Measurements from ENCODE around the gene GGA1. TPM values are rescaled to one million over a fixed set of nuclear protein-coding genes. Genes with fewer than 3 reads are reported as not detected.
A peak's percentile ranks its signal among the peaks of the same experiment; 100 is the strongest.

The GGA1 gene
- total RNA-seq, 1 donor from 2014 or later: 132 TPM

GRCh38 chr22:37663521-37664140, 55.0 kb downstream of the GGA1 start:
- Mint-ChIP-seq H3K4me3 (ENCODE audit: low read depth) (no peak overlapping the region), H3K27me3 (no peaks in the 10 kb centered on the region), H3K9me3 (ENCODE audit: low read depth) (no peaks in the 10 kb centered on the region), H3K4me1 (ENCODE audit: low read depth) (peaks cover 20% of the 10 kb centered on the region), H3K27ac (peak overlapping the region; percentile 49), H3K36me3 (ENCODE audit: insufficient read depth) (peaks cover 5% of the 10 kb centered on the region)
- no peak for TF ChIP-seq CTCF (IDR thresholded peaks at IDR 0.05; ENCODE audit: unreplicated experiment)
- no peak for DNase-seq (ENCODE audit: low spot score, unreplicated experiment)

GRCh38 chr22:37664249-37665101, 55.8 kb downstream of the GGA1 start:
- Mint-ChIP-seq H3K27ac (no peak overlapping the region), H3K4me3 (ENCODE audit: low read depth) (no peak overlapping the region), H3K36me3 (ENCODE audit: insufficient read depth) (peaks cover 5% of the 10 kb centered on the region), H3K27me3 (no peaks in the 10 kb centered on the region), H3K4me1 (ENCODE audit: low read depth) (peaks cover 18% of the 10 kb centered on the region), H3K9me3 (ENCODE audit: low read depth) (no peaks in the 10 kb centered on the region)
- no peak for TF ChIP-seq CTCF (IDR thresholded peaks at IDR 0.05; ENCODE audit: unreplicated experiment)
- no peak for DNase-seq (ENCODE audit: low spot score, unreplicated experiment)

- Mint-ChIP-seq H3K4me1 (ENCODE audit: low read depth) (peaks cover 8% of the 10 kb centered on the region), H3K4me3 (ENCODE audit: low read depth) (no peak overlapping the region), H3K36me3 (ENCODE audit: insufficient read depth) (peaks cover 5% of the 10 kb centered on the region), H3K9me3 (ENCODE audit: low read depth) (no peaks in the 10 kb centered on the region), H3K27me3 (no peaks in the 10 kb centered on the region), H3K27ac (no peak overlapping the region)
- no peak for TF ChIP-seq CTCF (IDR thresholded peaks at IDR 0.05; ENCODE audit: unreplicated experiment)
- DNase-seq (ENCODE audit: low spot score, unreplicated experiment): no peak
Measured at GRCh38 chr22:37665487-37665886, 56.9 kb downstream of the GGA1 start.

GRCh38 chr22:37669586-37669985, 61.0 kb downstream of the GGA1 start:
- DNase-seq (ENCODE audit: low spot score, unreplicated experiment): no peak
- no peak for TF ChIP-seq CTCF (IDR thresholded peaks at IDR 0.05; ENCODE audit: unreplicated experiment)
- Mint-ChIP-seq H3K27ac (no peak overlapping the region), H3K27me3 (no peaks in the 10 kb centered on the region), H3K4me1 (ENCODE audit: low read depth) (no peaks in the 10 kb centered on the region), H3K4me3 (ENCODE audit: low read depth) (no peak overlapping the region), H3K9me3 (ENCODE audit: low read depth) (no peaks in the 10 kb centered on the region), H3K36me3 (ENCODE audit: insufficient read depth) (peaks cover 5% of the 10 kb centered on the region)

- H3K4me3 Mint-ChIP-seq (ENCODE audit: low read depth): no peak overlapping the region
- H3K9me3 Mint-ChIP-seq (ENCODE audit: low read depth): no peaks in the 10 kb centered on the region
- peaks cover 9% of the 10 kb centered on the region for H3K27me3 Mint-ChIP-seq
- no peak overlapping the region for H3K27ac Mint-ChIP-seq
- no peak for DNase-seq (ENCODE audit: low spot score, unreplicated experiment)
- H3K4me1 Mint-ChIP-seq (ENCODE audit: low read depth): peaks cover 1% of the 10 kb centered on the region
- no peaks in the 10 kb centered on the region for H3K36me3 Mint-ChIP-seq (ENCODE audit: insufficient read depth)
- TF ChIP-seq CTCF (IDR thresholded peaks at IDR 0.05; ENCODE audit: unreplicated experiment): no peak
Measured at GRCh38 chr22:37672206-37672919, 63.7 kb downstream of the GGA1 start.
